ENCODE results near the gene RHOF. TPM values are rescaled to one million over a fixed set of nuclear protein-coding genes. Genes with fewer than 3 reads are reported as not detected.
"Not testable (repeated sequence)": the region's sequence is repeated elsewhere in the genome, so short reads cannot be mapped to it uniquely, and the experiment has no call there.

The RHOF gene
- total RNA-seq, 2 experiments from 2014 or later = 108 to 116 TPM

DNA sequence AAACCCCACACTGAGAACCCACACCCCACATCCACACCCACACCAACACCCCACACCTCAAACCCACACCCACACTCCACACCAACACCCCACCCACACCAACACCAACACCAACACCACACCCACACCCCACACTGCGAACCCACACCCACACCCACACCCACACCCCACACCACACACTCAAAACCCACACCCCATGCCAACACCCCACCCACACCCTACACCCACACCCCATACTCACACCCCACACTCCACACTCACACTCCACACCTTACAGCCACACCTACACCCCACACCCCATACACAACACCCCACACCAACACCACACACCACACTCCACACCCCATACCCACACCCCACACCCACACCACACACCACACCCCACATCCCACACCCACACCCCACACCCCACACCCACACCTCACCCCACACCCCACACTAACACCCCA is 43.0 kb downstream of the RHOF start:
- ATAC-seq (no peak), DNase-seq (no peak)
- ChIA-PET POLR2A (no interaction called here), CTCF (interaction anchor here (1.2 kb wide), 1 partner anchor 32 kb away, joined by 3 read pairs; no protein-coding TSS in a partner anchor)
- Mint-ChIP-seq H3K36me3 (ENCODE audit: low read depth) (peaks cover 14% of the 10 kb centered on the region), H3K4me1 (ENCODE audit: low read depth) (no peaks in the 10 kb centered on the region), H3K9me3 (no peaks in the 10 kb centered on the region), H3K27me3 (no peaks in the 10 kb centered on the region), H3K4me3 (no peak overlapping the region), H3K27ac (no peak overlapping the region)
- intact Hi-C loops (cut with micrococcal nuclease) = no loop called here
- TF ChIP-seq, protein P1, sequence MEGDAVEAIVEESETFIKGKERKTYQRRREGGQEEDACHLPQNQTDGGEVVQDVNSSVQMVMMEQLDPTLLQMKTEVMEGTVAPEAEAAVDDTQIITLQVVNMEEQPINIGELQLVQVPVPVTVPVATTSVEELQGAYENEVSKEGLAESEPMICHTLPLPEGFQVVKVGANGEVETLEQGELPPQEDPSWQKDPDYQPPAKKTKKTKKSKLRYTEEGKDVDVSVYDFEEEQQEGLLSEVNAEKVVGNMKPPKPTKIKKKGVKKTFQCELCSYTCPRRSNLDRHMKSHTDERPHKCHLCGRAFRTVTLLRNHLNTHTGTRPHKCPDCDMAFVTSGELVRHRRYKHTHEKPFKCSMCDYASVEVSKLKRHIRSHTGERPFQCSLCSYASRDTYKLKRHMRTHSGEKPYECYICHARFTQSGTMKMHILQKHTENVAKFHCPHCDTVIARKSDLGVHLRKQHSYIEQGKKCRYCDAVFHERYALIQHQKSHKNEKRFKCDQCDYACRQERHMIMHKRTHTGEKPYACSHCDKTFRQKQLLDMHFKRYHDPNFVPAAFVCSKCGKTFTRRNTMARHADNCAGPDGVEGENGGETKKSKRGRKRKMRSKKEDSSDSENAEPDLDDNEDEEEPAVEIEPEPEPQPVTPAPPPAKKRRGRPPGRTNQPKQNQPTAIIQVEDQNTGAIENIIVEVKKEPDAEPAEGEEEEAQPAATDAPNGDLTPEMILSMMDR (IDR thresholded peaks at IDR 0.05) = no peak

DNA sequence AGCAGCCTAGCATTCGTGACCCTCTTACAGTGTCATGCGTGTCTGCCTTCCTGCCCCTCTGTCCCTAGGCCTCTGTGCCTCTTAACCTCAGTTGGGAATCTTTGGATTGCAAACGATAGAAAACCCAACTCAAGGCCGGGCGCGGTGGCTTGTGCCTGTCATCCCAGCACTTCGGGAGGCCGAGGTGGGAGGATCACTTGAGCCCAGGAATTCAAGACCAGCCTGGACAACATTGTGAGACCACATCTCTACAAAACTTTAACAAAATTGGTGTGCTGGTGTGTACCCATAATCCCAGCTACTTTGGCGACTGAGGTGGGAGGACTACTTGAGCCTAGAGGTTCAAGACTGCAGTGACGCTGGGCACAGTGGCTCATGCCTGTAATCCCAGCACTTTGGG is 44.2 kb downstream of the RHOF start:
- POLR2A ChIA-PET = interaction anchor here (1.0 kb wide), 1 partner anchor 9 kb away, joined by 3 read pairs; no protein-coding TSS in a partner anchor
- TF ChIP-seq, protein P1 (IDR thresholded peaks at IDR 0.05) = no peak
- CTCF ChIA-PET = interaction anchor here (1.2 kb wide), 1 partner anchor 33 kb away, joined by 3 read pairs; no protein-coding TSS in a partner anchor
- Mint-ChIP-seq H3K9me3 (no peaks in the 10 kb centered on the region), H3K36me3 (ENCODE audit: low read depth) (peaks cover 17% of the 10 kb centered on the region), H3K4me1 (ENCODE audit: low read depth) (no peaks in the 10 kb centered on the region), H3K27ac (no peak overlapping the region), H3K27me3 (no peaks in the 10 kb centered on the region), H3K4me3 (no peak overlapping the region)
- intact Hi-C loops (cut with micrococcal nuclease) = no loop called here
- DNase-seq = no peak
- no peak for ATAC-seq

DNA sequence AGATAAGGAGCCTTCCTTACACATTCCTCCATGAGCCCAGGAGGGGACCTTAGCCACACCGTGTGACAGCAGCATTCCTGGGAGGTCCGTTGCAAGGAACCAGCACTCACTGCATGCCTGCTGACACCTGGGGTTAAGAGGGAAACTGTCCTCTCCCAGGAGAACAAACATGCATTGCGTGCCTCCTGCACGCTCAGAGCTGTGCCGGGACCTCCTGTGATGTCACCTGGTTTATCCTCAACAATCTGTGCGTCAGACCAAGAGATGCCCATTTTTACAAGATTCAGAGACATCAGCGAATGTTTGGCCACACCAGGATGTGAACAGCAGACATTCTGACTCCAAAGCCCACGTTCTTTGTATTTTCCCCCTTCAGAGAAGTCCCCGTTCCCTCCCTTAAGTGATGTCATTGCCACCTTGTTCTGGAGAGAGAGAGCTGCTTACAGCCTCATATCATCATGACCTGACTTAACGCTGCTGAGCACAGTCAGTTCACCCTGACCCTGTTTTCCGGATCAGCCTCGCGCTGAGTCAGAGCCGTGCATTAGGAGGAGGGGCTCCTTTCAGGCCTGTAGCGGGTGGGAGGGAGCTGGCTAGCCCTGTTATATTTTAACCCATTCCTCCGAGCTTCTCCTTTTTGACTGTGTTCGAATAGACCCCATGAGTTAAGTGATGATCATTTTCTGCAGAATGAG is 44.8 kb downstream of the RHOF start:
- Mint-ChIP-seq H3K4me3 (no peak overlapping the region), H3K27me3 (no peaks in the 10 kb centered on the region), H3K4me1 (ENCODE audit: low read depth) (no peaks in the 10 kb centered on the region), H3K27ac (no peak overlapping the region), H3K9me3 (no peaks in the 10 kb centered on the region), H3K36me3 (ENCODE audit: low read depth) (peaks cover 20% of the 10 kb centered on the region)
- TF ChIP-seq, protein P1 (IDR thresholded peaks at IDR 0.05) = no peak
- ATAC-seq = no peak
- intact Hi-C loops (cut with micrococcal nuclease) = no loop called here
- no peak for DNase-seq
- ChIA-PET CTCF (no interaction called here), POLR2A (interaction anchor here (1.0 kb wide), 1 partner anchor 10 kb away, joined by 3 read pairs; no protein-coding TSS in a partner anchor)

DNA sequence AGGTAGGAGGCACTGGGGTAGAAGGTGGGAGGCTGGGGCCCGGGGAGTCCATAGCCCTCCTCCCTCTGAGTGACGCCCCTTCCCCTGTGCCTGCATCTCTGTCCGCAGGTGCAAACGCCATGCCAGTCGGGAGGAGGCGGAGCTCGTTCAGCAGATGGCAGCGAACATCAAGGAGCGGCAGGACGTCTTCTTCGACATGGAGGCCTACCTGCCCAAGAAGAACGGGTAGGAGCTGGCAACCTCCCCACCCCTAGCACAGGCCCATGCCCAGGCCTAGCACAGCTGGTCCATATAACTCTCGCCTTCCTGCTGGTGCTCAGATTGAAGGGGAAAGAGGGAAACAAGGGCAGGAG is 45.3 kb downstream of the RHOF start:
- no peaks in the 10 kb centered on the region for H3K27me3 Mint-ChIP-seq
- DNase-seq (no peak), ATAC-seq (no peak)
- ChIA-PET CTCF (no interaction called here), POLR2A (interaction anchor here (1.0 kb wide), 1 partner anchor 11 kb away, joined by 3 read pairs; no protein-coding TSS in a partner anchor)
- no peaks in the 10 kb centered on the region for H3K4me1 Mint-ChIP-seq (ENCODE audit: low read depth)
- intact Hi-C loops (cut with micrococcal nuclease) = no loop called here
- peaks cover 20% of the 10 kb centered on the region for H3K36me3 Mint-ChIP-seq (ENCODE audit: low read depth)
- no peak overlapping the region for H3K27ac Mint-ChIP-seq
- no peak overlapping the region for H3K4me3 Mint-ChIP-seq
- TF ChIP-seq, protein P1 (IDR thresholded peaks at IDR 0.05) = no peak
- no peaks in the 10 kb centered on the region for H3K9me3 Mint-ChIP-seq

DNA sequence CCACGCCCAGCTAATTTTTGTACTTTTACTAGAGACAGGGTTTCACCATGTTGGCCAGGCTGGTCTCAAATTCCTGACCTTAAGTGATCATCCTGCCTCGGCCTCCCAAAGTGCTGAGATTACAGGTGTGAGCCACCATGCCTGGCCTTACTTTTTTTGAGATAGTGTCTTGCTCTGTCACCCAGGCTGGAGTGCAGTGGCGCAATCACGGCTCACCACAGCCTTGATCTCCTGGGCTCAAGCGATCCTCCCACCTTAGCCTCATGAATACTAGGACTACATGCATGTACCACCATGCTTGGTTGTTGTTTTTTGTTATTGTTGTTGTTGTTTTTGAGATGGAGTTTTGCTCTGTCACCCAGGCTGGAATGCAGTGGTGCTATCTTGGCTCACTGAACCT is 47.9 kb downstream of the RHOF start:
- H3K27me3 Mint-ChIP-seq; H3K4me3 Mint-ChIP-seq; DNase-seq; POLR2A ChIA-PET; CTCF ChIA-PET; intact Hi-C loops (cut with micrococcal nuclease); H3K27ac Mint-ChIP-seq; H3K9me3 Mint-ChIP-seq; ATAC-seq; H3K4me1 Mint-ChIP-seq (ENCODE audit: low read depth): not testable (repeated sequence)
- H3K36me3 Mint-ChIP-seq (ENCODE audit: low read depth) = peaks cover 13% of the 10 kb centered on the region
